Endodermal cell (in vitro differentiated cells): ENCODE data around the gene OTUD7B. TPM values are rescaled to one million over a fixed set of nuclear protein-coding genes. Genes with fewer than 3 reads are reported as not detected.

ENCODE experiments used
- DNase-seq: peaks from one replicate; pipeline ENCODE4 v3.0.0-alpha.2; 2017
- H3K27ac ChIP-seq: 2 replicates; pipeline ENCODE4 v1.5.1; 2013; ENCODE audit warnings: mild to moderate bottlenecking, low read depth, low read length, moderate library complexity
- H3K27me3 ChIP-seq: 2 replicates; pipeline ENCODE4 v1.6.1; 2013; ENCODE audit warnings: mild to moderate bottlenecking, low read length, moderate library complexity; ENCODE audit not compliant: insufficient read depth, control insufficient read depth, poor library complexity, severe bottlenecking
- H3K36me3 ChIP-seq: 2 replicates; pipeline ENCODE4 v1.7.0; 2013; ENCODE audit warnings: mild to moderate bottlenecking, low read length, moderate library complexity; ENCODE audit not compliant: control insufficient read depth, insufficient read depth
- H3K4me1 ChIP-seq: one replicate; pipeline ENCODE4 v1.7.0; 2013; ENCODE audit warnings: low read length; ENCODE audit not compliant: control insufficient read depth, insufficient read depth
- H3K4me3 ChIP-seq: 2 replicates; pipeline ENCODE4 v1.5.1; 2013; ENCODE audit warnings: mild to moderate bottlenecking, low read length, moderate library complexity
- H3K9ac ChIP-seq: 2 replicates; pipeline ENCODE4 v1.6.1; 2013; ENCODE audit warnings: mild to moderate bottlenecking, low read length, moderate library complexity; ENCODE audit not compliant: poor library complexity, severe bottlenecking; ENCODE audit errors: extremely low read depth
- H3K9me3 ChIP-seq: 2 replicates; pipeline ENCODE4 v1.6.1; 2013; ENCODE audit warnings: mild to moderate bottlenecking, low read length, moderate library complexity; ENCODE audit not compliant: control insufficient read depth
- H3K27ac Mint-ChIP-seq: 2 replicates; pipeline ENCODE4 v1.8.0; 2020; ENCODE audit warnings: mixed read lengths
- H3K27me3 Mint-ChIP-seq: 2 replicates; pipeline ENCODE4 v1.8.0; 2021; ENCODE audit warnings: mild to moderate bottlenecking, mixed read lengths; ENCODE audit not compliant: insufficient read depth
- H3K36me3 Mint-ChIP-seq: 2 replicates; pipeline ENCODE4 v1.8.0; 2020; ENCODE audit warnings: low read depth, mixed read lengths
- H3K4me1 Mint-ChIP-seq: 2 replicates; pipeline ENCODE4 v1.8.0; 2020; ENCODE audit warnings: mixed read lengths
- H3K4me3 Mint-ChIP-seq: 2 replicates; pipeline ENCODE4 v1.8.0; 2020; ENCODE audit warnings: mild to moderate bottlenecking, moderate library complexity, mixed read lengths
- H3K9me3 Mint-ChIP-seq: 2 replicates; pipeline ENCODE4 v1.8.0; 2020; ENCODE audit warnings: mild to moderate bottlenecking, mixed read lengths
- CTCF ChIP-seq: fragments of 200-600 bp; sonication (generic); conservative IDR thresholded peaks from 2 replicates; pipeline ENCODE4 v1.5.0; 2021; ENCODE audit warnings: antibody characterized with exemption, mild to moderate bottlenecking
- WGBS, 2 experiments: methylation state at CpG; one replicate each; pipeline versions ENCODE4 v1.1.5 to v1.1.7; 2013; ENCODE audit warnings: missing lambda C conversion rate in 2 of 2, mixed read lengths in 1 of 2; ENCODE audit not compliant: insufficient coverage in 1 of 2, insufficient read length in 1 of 2; 5-methylcytosine and 5-hydroxymethylcytosine counted together
- total RNA-seq, 2 donors: library from RNA; stranded (reverse); fragmentation: NEBNext Ultra II Directional in 1 of 2; extraction: Animal tissue kit (Norgen Biotek cat#: 25700) in 1 of 2; gene quantifications; 2 replicates in 1 of 2; 3 replicates in 1 of 2; pipeline ENCODE4 v1.2.1, GENCODE V29; 2021

OTUD7B gene
- total RNA-seq, 2 donors from 2014 or later = 26.6 to 31.1 TPM

GRCh38 chr1:149914545-149914944 lies 96.0 kb downstream of the OTUD7B start:
- WGBS, 2 experiments = no CpG with 5 or more reads among the region's 1 CpG

GRCh38 chr1:149906570-149907075 lies 103.9 kb downstream of the OTUD7B start:
- H3K9me3 Mint-ChIP-seq = no peaks in the 10 kb centered on the region
- Histone ChIP-seq H3K9ac (no peak overlapping the region), H3K4me1 (no peaks in the 10 kb centered on the region), H3K27ac (no peak overlapping the region), H3K27me3 (no peaks in the 10 kb centered on the region), H3K4me3 (no peak overlapping the region), H3K36me3 (peaks cover 6% of the 10 kb centered on the region), H3K9me3 (no peaks in the 10 kb centered on the region)
- TF ChIP-seq CTCF = no peak
- no peak overlapping the region for H3K4me3 Mint-ChIP-seq
- WGBS, 2 experiments = 89 to 91% methylated on average over 8 to 10 of the region's 10 CpGs
- no peaks in the 10 kb centered on the region for H3K27me3 Mint-ChIP-seq
- H3K27ac Mint-ChIP-seq = no peak overlapping the region
- peaks cover 41% of the 10 kb centered on the region for H3K36me3 Mint-ChIP-seq
- no peak for DNase-seq
- no peaks in the 10 kb centered on the region for H3K4me1 Mint-ChIP-seq

More at GRCh38 chr1:149914545-149914944, 96.0 kb downstream of the OTUD7B start:
- no peak for TF ChIP-seq CTCF
- H3K9ac ChIP-seq = no peak overlapping the region
- Mint-ChIP-seq H3K27ac (no peak overlapping the region), H3K27me3 (peaks cover 3% of the 10 kb centered on the region), H3K4me1 (peaks cover 27% of the 10 kb centered on the region), H3K36me3 (peaks cover 15% of the 10 kb centered on the region), H3K4me3 (no peak overlapping the region), H3K9me3 (no peaks in the 10 kb centered on the region)
- DNase-seq = no peak
- H3K27ac ChIP-seq = no peak overlapping the region
- H3K36me3 ChIP-seq = peaks cover 7% of the 10 kb centered on the region
- H3K9me3 ChIP-seq = no peaks in the 10 kb centered on the region
- H3K4me1 ChIP-seq = peaks cover 10% of the 10 kb centered on the region
- no peak overlapping the region for H3K4me3 ChIP-seq
- H3K27me3 ChIP-seq = no peaks in the 10 kb centered on the region

- no peak for DNase-seq
- Mint-ChIP-seq H3K36me3 (peaks cover 30% of the 10 kb centered on the region), H3K27ac (no peak overlapping the region), H3K4me1 (peaks cover 2% of the 10 kb centered on the region), H3K27me3 (peaks cover 10% of the 10 kb centered on the region), H3K9me3 (no peaks in the 10 kb centered on the region), H3K4me3 (no peak overlapping the region)
- no peak for TF ChIP-seq CTCF
- Histone ChIP-seq H3K4me1 (no peaks in the 10 kb centered on the region), H3K4me3 (no peak overlapping the region), H3K9me3 (no peaks in the 10 kb centered on the region), H3K36me3 (no peaks in the 10 kb centered on the region), H3K27ac (no peak overlapping the region), H3K27me3 (no peaks in the 10 kb centered on the region), H3K9ac (no peak overlapping the region)
- WGBS, 2 experiments = 71 to 91% methylated on average over 1 to 5 of the region's 5 CpGs
These were observed 106.6 kb downstream of the OTUD7B start for GRCh38 chr1:149903836-149904491.
